Spinal cord (tissue), 10 donors: ENCODE measurements around the gene WDR76. TPM values are rescaled to one million over a fixed set of nuclear protein-coding genes. Genes with fewer than 3 reads are reported as not detected.
A peak's percentile ranks its signal among the peaks of the same experiment; 100 is the strongest.
"Not testable (repeated sequence)": the region's sequence is repeated elsewhere in the genome, so short reads cannot be mapped to it uniquely, and the experiment has no call there.

Experiments
- DNase-seq, 6 donors: peaks; one replicate each; pipeline versions ENCODE4 v3.0.0 to v3.0.0-alpha.2; 2013 to 2015; ENCODE audit warnings: low spot score in 6 of 6, low read depth in 4 of 6
- H3K27ac ChIP-seq: one replicate; pipeline ENCODE4 v1.5.1; 2013; ENCODE audit warnings: low read depth, low read length, control low read depth
- H3K27me3 ChIP-seq: one replicate; pipeline ENCODE4 v1.6.1; 2013; ENCODE audit warnings: low read length; ENCODE audit not compliant: control insufficient read depth, insufficient read depth
- H3K36me3 ChIP-seq: one replicate; pipeline ENCODE4 v1.6.1; 2013; ENCODE audit warnings: low read length; ENCODE audit not compliant: control insufficient read depth, insufficient read depth
- H3K4me1 ChIP-seq: one replicate; pipeline ENCODE4 v1.6.1; 2013; ENCODE audit warnings: low read length; ENCODE audit not compliant: control insufficient read depth, insufficient read depth
- H3K4me3 ChIP-seq: one replicate; pipeline ENCODE4 v1.5.1; 2013; ENCODE audit warnings: low read depth, low read length, control low read depth
- H3K9me3 ChIP-seq: one replicate; pipeline ENCODE4 v1.6.1; 2013; ENCODE audit warnings: low read length; ENCODE audit not compliant: control insufficient read depth, insufficient read depth
- WGBS: methylation state at CpG from one replicate; pipeline ENCODE4 v1.1.5; 2013; ENCODE audit warnings: missing lambda C conversion rate; ENCODE audit not compliant: insufficient coverage; 5-methylcytosine and 5-hydroxymethylcytosine counted together
- polyA plus RNA-seq, 2 donors: library from polyadenylated mRNA; unstranded; fragments of 120-200 nt; gene quantifications; one replicate each; pipeline ENCODE4 v1.2.1, GENCODE V29; 2013; ENCODE audit not compliant: insufficient read length in 2 of 2
- total RNA-seq, 2 donors: library from RNA; depleted of rRNA in 1 of 2; stranded (reverse); fragments of 120-200 nt in 1 of 2; fragments of >200 nt in 1 of 2; gene quantifications; one replicate each; pipeline versions ENCODE4 v1.2.3 to v1.2.4, GENCODE V29; 2013 to 2014
- donor health status: healthy.

WDR76 gene
- total and polyA plus RNA-seq, 4 donors = 10.1 to 10.8 (median 10.8) TPM

DNA sequence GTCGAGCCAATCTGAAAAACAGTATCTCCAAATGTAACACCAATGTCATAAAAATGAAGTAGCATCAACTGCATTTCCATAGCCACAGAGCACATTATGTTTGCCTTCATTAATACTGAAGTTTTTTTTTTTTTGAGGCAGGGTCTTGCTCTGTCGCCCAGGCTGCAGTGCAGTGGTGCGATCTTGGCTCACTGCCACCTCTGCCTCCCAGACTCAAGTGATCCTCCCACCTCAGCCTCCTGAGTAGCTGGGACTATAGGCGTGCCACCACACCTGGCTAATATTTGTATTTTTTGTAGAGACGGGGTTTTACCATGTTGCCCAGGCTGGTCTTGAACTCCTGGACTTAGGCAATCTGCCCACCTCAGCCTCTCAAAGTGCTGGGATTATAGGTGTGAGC lies 11.7 kb upstream of the WDR76 start:
- not testable (repeated sequence) for H3K4me3 ChIP-seq, H3K4me1 ChIP-seq, H3K27me3 ChIP-seq, H3K27ac ChIP-seq, DNase-seq, H3K9me3 ChIP-seq
- WGBS = 100% methylated on average over 1 of the region's 5 CpGs
- peaks cover 58% of the 10 kb centered on the region for H3K36me3 ChIP-seq

DNA sequence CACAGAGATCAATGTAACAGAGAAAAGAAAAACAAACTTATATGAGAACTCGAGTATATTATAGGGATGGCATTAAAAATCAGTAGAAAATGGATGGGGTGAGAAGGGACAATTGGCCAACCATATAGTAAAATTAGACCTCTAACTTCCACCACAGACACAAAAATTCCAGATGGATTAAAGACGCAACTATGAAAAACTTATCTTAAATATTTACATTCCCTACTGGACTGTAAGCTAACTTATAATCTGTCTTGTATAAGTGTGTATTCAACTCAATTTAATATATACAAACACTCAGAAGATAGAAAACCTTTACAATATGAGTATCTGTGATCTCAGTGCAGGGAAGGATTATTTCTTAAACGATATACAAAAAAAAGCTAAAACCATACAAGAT lies 5.3 kb upstream of the WDR76 start:
- Histone ChIP-seq H3K27me3 (no peaks in the 10 kb centered on the region), H3K4me1 (peaks cover 20% of the 10 kb centered on the region), H3K9me3 (no peaks in the 10 kb centered on the region), H3K36me3 (peaks cover 3% of the 10 kb centered on the region), H3K4me3 (no peak overlapping the region), H3K27ac (no peak overlapping the region)
- WGBS = no CpG with 5 or more reads among the region's 3 CpGs
- no peak for DNase-seq

DNA sequence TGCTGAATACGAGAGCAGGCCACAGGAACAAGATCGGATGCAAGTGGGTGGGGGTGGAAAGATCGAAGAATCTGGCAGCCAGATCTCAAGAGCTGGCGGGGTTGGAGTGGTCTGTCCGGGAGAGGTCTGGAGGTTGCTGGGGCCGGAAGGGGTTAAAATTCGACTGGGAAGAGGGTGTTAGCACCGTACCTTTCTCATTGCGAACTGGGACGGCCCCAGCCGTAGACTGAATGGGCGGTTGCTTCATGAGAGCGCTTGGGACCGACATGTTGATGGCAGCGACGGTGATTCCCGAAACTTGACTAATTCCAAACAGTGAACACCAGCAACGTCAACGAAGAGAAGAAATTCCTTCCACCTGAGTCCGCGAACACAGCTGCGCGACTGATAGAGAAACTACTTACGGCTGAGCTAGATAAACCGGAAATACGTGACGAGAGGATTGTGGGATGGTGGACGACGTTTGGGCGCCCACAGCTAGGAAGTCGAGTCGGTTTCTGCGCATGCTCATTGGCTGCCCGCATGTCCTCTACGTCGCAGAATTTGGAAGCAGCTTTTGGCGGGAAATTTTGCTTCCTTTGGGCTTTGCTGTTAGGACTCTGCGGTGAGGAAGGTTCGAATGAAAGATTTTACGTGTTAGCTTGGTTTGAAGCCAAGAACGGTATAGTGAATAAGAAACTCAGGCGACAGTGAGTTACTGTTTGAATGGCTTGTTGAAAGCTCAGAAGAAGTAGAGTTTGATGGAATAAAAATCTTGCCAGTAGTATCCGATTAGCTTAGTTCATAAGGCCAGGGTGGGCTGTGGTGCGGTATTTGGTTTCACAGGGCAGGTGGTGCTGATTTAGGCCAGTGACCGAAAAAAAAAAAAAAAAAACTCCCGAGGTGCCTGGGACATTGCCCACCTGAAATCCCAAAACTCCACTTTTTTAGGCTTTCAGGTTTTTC lies 2.2 kb upstream of the WDR76 start, which contains the start of gene MFAP1:
Gene MFAP1 (minus strand): TSS at position 389 of the 945 bp plus-strand sequence. CDS start 121 bp downstream, at position 268.
- Histone ChIP-seq H3K4me3 (peak within 1 kb of the TSS; percentile 81), H3K36me3 (peaks cover 3% of the 10 kb centered on the region), H3K27ac (peak within 1 kb of the TSS; percentile 91), H3K4me1 (peaks cover 33% of the 10 kb centered on the region), H3K27me3 (no peaks in the 10 kb centered on the region), H3K9me3 (no peaks in the 10 kb centered on the region)
- 6% methylated on average over 44 of the region's 46 CpGs for WGBS
- peak; percentile 91 to 99 (median 92) for DNase-seq

GRCh38 chr15:43825305-43825704 lies 1.5 kb upstream of the WDR76 start:
- 88% methylated on average over 6 of the region's 11 CpGs for WGBS
- peaks cover 33% of the 10 kb centered on the region for H3K4me1 ChIP-seq
- H3K9me3 ChIP-seq, DNase-seq, H3K27me3 ChIP-seq, H3K27ac ChIP-seq, H3K36me3 ChIP-seq, H3K4me3 ChIP-seq: not testable (repeated sequence)

DNA sequence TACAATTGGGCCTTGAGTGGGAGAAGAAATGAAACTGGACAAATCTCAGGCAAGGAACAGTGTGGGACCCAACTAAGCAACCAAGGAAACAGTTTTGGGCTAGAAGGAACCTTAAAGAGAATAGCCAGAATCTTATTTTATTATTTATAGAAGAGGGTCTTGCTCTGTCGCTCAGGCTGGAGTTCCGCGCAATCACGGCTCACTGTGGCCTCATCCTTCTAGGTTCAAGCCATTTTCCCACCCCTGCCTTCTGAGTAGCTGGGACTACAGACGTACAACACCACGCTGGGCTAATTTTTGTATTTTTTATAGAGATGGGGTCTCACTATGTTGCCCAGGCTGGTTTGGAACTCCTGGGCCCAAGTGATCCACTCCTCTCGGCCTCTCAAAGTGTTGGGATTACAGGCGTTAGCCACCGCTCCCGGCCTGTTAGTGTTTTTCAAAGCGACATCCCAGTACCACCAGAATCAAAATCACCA lies 734 bp upstream of the WDR76 start:
- Histone ChIP-seq H3K4me1 (peaks cover 33% of the 10 kb centered on the region), H3K4me3 (no peak overlapping the region), H3K27ac (no peak overlapping the region), H3K27me3 (no peaks in the 10 kb centered on the region), H3K9me3 (no peaks in the 10 kb centered on the region), H3K36me3 (no peaks in the 10 kb centered on the region)
- WGBS = 92% methylated on average over 5 of the region's 11 CpGs
- DNase-seq = no peak

- WGBS = no CpG with 5 or more reads among the region's 6 CpGs
- peak overlapping the region; percentile 3 for H3K4me3 ChIP-seq
Observed at GRCh38 chr15:43828061-43828657, 1.4 kb downstream of the WDR76 start.

DNA sequence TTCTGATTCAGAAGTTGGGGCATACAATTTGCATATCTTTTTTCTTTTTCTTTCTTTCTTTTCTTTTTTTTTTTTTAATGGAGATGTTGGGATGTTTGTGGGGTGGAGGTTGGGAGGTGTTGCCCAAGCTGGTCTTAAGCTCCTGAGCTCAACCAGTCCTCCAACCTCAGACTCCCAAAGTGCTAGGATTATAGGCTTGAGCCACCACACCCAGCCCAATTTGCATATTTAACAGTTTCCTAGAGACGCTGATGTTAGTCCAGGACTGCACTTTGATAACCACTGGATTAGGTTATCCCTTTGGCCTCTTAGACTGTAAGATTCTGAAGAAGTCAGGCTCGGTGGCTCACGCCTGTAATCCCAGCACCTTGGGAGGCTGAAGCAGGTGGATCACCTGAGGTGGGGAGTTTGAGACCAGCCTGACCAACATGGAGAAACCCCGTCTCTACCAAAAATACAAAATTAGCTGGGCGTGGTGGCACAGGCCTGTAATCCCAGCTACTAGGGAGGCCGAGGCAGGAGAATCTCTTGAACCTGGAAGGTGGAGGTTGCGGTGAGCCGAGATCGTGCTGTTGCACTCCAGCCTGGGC lies 3.2 kb downstream of the WDR76 start:
- H3K4me3 ChIP-seq, H3K36me3 ChIP-seq, H3K9me3 ChIP-seq, DNase-seq, H3K27ac ChIP-seq, H3K27me3 ChIP-seq: not testable (repeated sequence)
- 96% methylated on average over 4 of the region's 9 CpGs for WGBS
- peaks cover 18% of the 10 kb centered on the region for H3K4me1 ChIP-seq

More at GRCh38 chr15:43828061-43828657, 1.4 kb downstream of the WDR76 start:
- H3K9me3 ChIP-seq = no peaks in the 10 kb centered on the region
- no peaks in the 10 kb centered on the region for H3K27me3 ChIP-seq
- H3K36me3 ChIP-seq = no peaks in the 10 kb centered on the region
- H3K27ac ChIP-seq = no peak overlapping the region
- peaks cover 26% of the 10 kb centered on the region for H3K4me1 ChIP-seq
- DNase-seq = peak in 1 of 6 donors; percentile 4

DNA sequence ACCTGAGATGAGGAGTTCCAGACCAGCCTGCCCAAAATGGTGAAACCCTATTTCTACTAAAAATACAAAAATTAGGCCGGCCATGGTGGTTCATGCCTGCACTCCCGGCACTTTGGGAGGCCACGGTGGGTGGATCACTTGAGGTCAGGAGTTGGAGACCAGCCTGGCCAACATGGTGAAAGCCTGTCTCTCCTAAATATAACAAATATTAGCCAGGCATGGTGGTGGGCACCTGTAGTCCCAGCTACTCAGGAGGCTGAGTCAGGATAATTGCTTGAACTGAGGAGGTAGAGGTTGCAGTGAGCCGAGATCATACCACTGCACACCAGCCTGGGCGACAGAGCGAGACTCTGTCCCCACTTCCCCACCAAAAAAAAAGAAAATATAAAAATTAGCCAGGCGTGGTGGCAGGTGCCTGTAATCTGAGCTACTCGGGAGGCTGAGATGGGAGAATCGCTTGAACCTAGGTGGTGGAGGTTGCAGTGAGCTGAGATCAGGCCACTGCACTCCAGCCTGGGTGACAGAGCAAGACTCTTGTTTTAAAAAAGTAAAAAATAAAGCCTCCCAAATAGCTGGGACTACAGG lies 4.0 kb downstream of the WDR76 start:
- not testable (repeated sequence) for H3K9me3 ChIP-seq, H3K4me3 ChIP-seq
- 100% methylated on average over 6 of the region's 9 CpGs for WGBS

GRCh38 chr15:43831519-43832052 lies 4.8 kb downstream of the WDR76 start:
- not testable (repeated sequence) for H3K36me3 ChIP-seq, H3K4me3 ChIP-seq, H3K27me3 ChIP-seq, H3K27ac ChIP-seq, H3K9me3 ChIP-seq, DNase-seq
- 96% methylated on average over 11 of the region's 14 CpGs for WGBS
- H3K4me1 ChIP-seq = peaks cover 12% of the 10 kb centered on the region

More for the DNA sequence above, 4.0 kb downstream of the WDR76 start:
- peaks cover 18% of the 10 kb centered on the region for H3K4me1 ChIP-seq
- H3K36me3 ChIP-seq, DNase-seq, H3K27ac ChIP-seq, H3K27me3 ChIP-seq: not testable (repeated sequence)
